HepG2 (cell line): ENCODE measurements around the gene ZNF174. TPM values are rescaled to one million over a fixed set of nuclear protein-coding genes. Genes with fewer than 3 reads are reported as not detected.

ENCODE experiments used
- ARNT2 ChIP-seq: sonication (generic); formaldehyde crosslinking; IDR thresholded peaks from 2 replicates; pipeline ENCODE4 v1.8.0; 2022; ENCODE audit warnings: mild to moderate bottlenecking, low read depth, missing genetic modification reagents, moderate library complexity
- CEBPG ChIP-seq: IDR thresholded peaks from 2 replicates; pipeline ENCODE4 v1.6.1; 2016
- FIP1L1 ChIP-seq: fragments of 200-400 bp; formaldehyde crosslinking; IDR thresholded peaks from 2 replicates; pipeline ENCODE4 v1.6.1; 2018; ENCODE audit warnings: low read depth, mild to moderate bottlenecking, low read length, moderate library complexity, borderline replicate concordance; ENCODE audit not compliant: insufficient read depth
- FOSL2 ChIP-seq: sonication (generic); formaldehyde crosslinking; IDR thresholded peaks from 2 replicates; pipeline ENCODE4 v1.4.0; 2020; ENCODE audit warnings: missing genetic modification reagents
- KAT8 ChIP-seq: IDR thresholded peaks from 2 replicates; pipeline ENCODE4 v1.6.1; 2016; ENCODE audit warnings: missing genetic modification reagents, missing compliant biosample characterization
- KDM5B ChIP-seq: sonication (generic); formaldehyde crosslinking; IDR thresholded peaks from 2 replicates; pipeline ENCODE4 v1.4.0; 2020; ENCODE audit warnings: missing genetic modification reagents, mild to moderate bottlenecking, borderline replicate concordance
- KLF15 ChIP-seq: sonication (generic); formaldehyde crosslinking; IDR thresholded peaks from 2 replicates; pipeline ENCODE4 v1.8.1; 2023; ENCODE audit warnings: borderline replicate concordance, mild to moderate bottlenecking, inconsistent platforms, missing genetic modification reagents, mixed read lengths
- KLF9 ChIP-seq: IDR thresholded peaks from 2 replicates; pipeline ENCODE4 v1.6.1; 2016; ENCODE audit warnings: low read depth
- NCOA5 ChIP-seq: sonication (generic); formaldehyde crosslinking; IDR thresholded peaks from 2 replicates; pipeline ENCODE4 v1.4.0; 2020; ENCODE audit warnings: missing genetic modification reagents
- NFYC ChIP-seq: IDR thresholded peaks from 2 replicates; pipeline ENCODE4 v1.6.1; 2016; ENCODE audit warnings: missing genetic modification reagents, missing compliant biosample characterization
- PAWR ChIP-seq: sonication (generic); formaldehyde crosslinking; IDR thresholded peaks from 2 replicates; pipeline ENCODE4 v1.4.0; 2020; ENCODE audit warnings: missing genetic modification reagents, mild to moderate bottlenecking, borderline replicate concordance
- PBX3 ChIP-seq: sonication (generic); formaldehyde crosslinking; IDR thresholded peaks from 2 replicates; pipeline ENCODE4 v1.8.1; 2023; ENCODE audit warnings: missing genetic modification reagents, inconsistent platforms, borderline replicate concordance
- RARG ChIP-seq: sonication (generic); formaldehyde crosslinking; IDR thresholded peaks from 2 replicates; pipeline ENCODE4 v1.4.0; 2020; ENCODE audit warnings: low read depth, mild to moderate bottlenecking, missing genetic modification reagents
- RELA ChIP-seq: sonication (generic); formaldehyde crosslinking; IDR thresholded peaks from 2 replicates; pipeline ENCODE4 v1.4.0; 2020; ENCODE audit warnings: missing genetic modification reagents
- SMYD3 ChIP-seq: sonication (generic); formaldehyde crosslinking; IDR thresholded peaks from 2 replicates; pipeline ENCODE4 v1.8.1; 2023; ENCODE audit warnings: mild to moderate bottlenecking, missing genetic modification reagents
- TCF12 ChIP-seq, 2 experiments: fragments of 450-650 bp in 1 of 2; sonication (generic) in 1 of 2; formaldehyde crosslinking in 1 of 2; IDR thresholded peaks; 2 replicates each; pipeline versions ENCODE4 v1.6.1 to v1.8.0; 2017 to 2022; ENCODE audit warnings: antibody characterized with exemption in 1 of 2, mild to moderate bottlenecking in 1 of 2, missing genetic modification reagents in 1 of 2, moderate library complexity in 1 of 2
- TEAD2 ChIP-seq: sonication (generic); formaldehyde crosslinking; IDR thresholded peaks from 2 replicates; pipeline ENCODE4 v1.9.0; 2021; ENCODE audit warnings: missing genetic modification reagents
- ZGPAT ChIP-seq: IDR thresholded peaks from 2 replicates; pipeline ENCODE4 v1.6.1; 2016; ENCODE audit warnings: mild to moderate bottlenecking
- ZNF124 ChIP-seq: sonication (generic); formaldehyde crosslinking; IDR thresholded peaks from 2 replicates; pipeline ENCODE4 v1.4.0; 2020; ENCODE audit warnings: missing genetic modification reagents
- ZNF292 ChIP-seq: sonication (generic); formaldehyde crosslinking; IDR thresholded peaks from 2 replicates; pipeline ENCODE4 v1.8.1; 2022; ENCODE audit warnings: mild to moderate bottlenecking, low read depth, missing genetic modification reagents, borderline replicate concordance
- ZNF33B ChIP-seq: sonication (generic); formaldehyde crosslinking; IDR thresholded peaks from 2 replicates; pipeline ENCODE4 v1.5.1; 2020; ENCODE audit warnings: mild to moderate bottlenecking, missing genetic modification reagents
- ZNF441 ChIP-seq: sonication (generic); formaldehyde crosslinking; IDR thresholded peaks from 2 replicates; pipeline ENCODE4 v1.7.0; 2021; ENCODE audit warnings: missing genetic modification reagents, borderline replicate concordance
- ZNF550 ChIP-seq: sonication (generic); formaldehyde crosslinking; IDR thresholded peaks from 2 replicates; pipeline ENCODE4 v1.4.0; 2020; ENCODE audit warnings: mild to moderate bottlenecking, missing genetic modification reagents, borderline replicate concordance
- ZNF552 ChIP-seq: sonication (generic); formaldehyde crosslinking; IDR thresholded peaks from 2 replicates; pipeline ENCODE4 v1.9.0; 2022; ENCODE audit warnings: missing genetic modification reagents, mild to moderate bottlenecking, borderline replicate concordance
- ZNF557 ChIP-seq: sonication (generic); formaldehyde crosslinking; IDR thresholded peaks from 2 replicates; pipeline ENCODE4 v1.4.0; 2020; ENCODE audit warnings: missing genetic modification reagents
- ZNF678 ChIP-seq: sonication (generic); formaldehyde crosslinking; IDR thresholded peaks from 2 replicates; pipeline ENCODE4 v1.4.0; 2020; ENCODE audit warnings: mild to moderate bottlenecking, missing genetic modification reagents
- polyA plus RNA-seq, 8 experiments: library from polyadenylated mRNA; depleted of rRNA in 3 of 8; stranded (reverse) in 7 of 8; unstranded in 1 of 8; fragments of >200 nt; fragmentation: Illumina TruSeq in 4 of 8; extraction: Trizol in 4 of 8; gene quantifications; 2 replicates each; pipeline versions ENCODE4 v1.2.1 to v1.2.3, GENCODE V29; 2011 to 2016; ENCODE audit warnings: low read depth in 4 of 8, missing spikeins in 1 of 8, mixed read lengths in 1 of 8; ENCODE audit not compliant: insufficient read depth in 1 of 8
- total RNA-seq, 5 experiments: library from RNA; depleted of rRNA; stranded (reverse); fragments of >200 nt; fragmentation: Illumina TruSeq; extraction: Trizol; gene quantifications; 2 replicates each; pipeline ENCODE4 v1.2.3, GENCODE V29; 2016; ENCODE audit warnings: low read depth in 1 of 5
- TF ChIP-seq, protein P1 (sequence below): sonication (generic); formaldehyde crosslinking; IDR thresholded peaks from 2 replicates; pipeline ENCODE4 v1.5.0; 2020; ENCODE audit warnings: mild to moderate bottlenecking, missing genetic modification reagents

Gene ZNF174
- total and polyA plus RNA-seq, 2 of the 13 experiments (the other 11 are each of a cell fraction or from before 2014, with no cell fraction given), result 8.3 to 10.6 TPM

- TF ChIP-seq ZGPAT (no peak), TCF12 (IDR thresholded peaks at IDR 0.05) (no peak), TCF12 (CRISPR knock-in tag; IDR thresholded peaks at IDR 0.05) (no peak), NFYC (peak; percentile 70), ZNF550 (CRISPR knock-in tag) (no peak), KDM5B (CRISPR knock-in tag) (no peak), PBX3 (CRISPR knock-in tag) (no peak), SMYD3 (CRISPR knock-in tag) (no peak), ZNF678 (CRISPR knock-in tag) (no peak), FIP1L1 (no peak), RARG (CRISPR knock-in tag) (no peak), FOSL2 (CRISPR knock-in tag) (no peak), KLF15 (CRISPR knock-in tag) (no peak), KAT8 (CRISPR knock-in tag) (peak; percentile 76), CEBPG (CRISPR knock-in tag) (peak; percentile 76), ZNF124 (CRISPR knock-in tag) (no peak), ZNF292 (CRISPR knock-in tag) (no peak), ZNF557 (CRISPR knock-in tag) (no peak), PAWR (CRISPR knock-in tag) (no peak), KLF9 (CRISPR knock-in tag) (no peak), NCOA5 (CRISPR knock-in tag) (no peak), ZNF552 (CRISPR knock-in tag) (no peak), TEAD2 (CRISPR knock-in tag) (no peak), ZNF441 (no peak), ZNF33B (no peak), RELA (CRISPR knock-in tag) (no peak), ARNT2 (CRISPR knock-in tag) (no peak)
- TF ChIP-seq, protein P1, sequence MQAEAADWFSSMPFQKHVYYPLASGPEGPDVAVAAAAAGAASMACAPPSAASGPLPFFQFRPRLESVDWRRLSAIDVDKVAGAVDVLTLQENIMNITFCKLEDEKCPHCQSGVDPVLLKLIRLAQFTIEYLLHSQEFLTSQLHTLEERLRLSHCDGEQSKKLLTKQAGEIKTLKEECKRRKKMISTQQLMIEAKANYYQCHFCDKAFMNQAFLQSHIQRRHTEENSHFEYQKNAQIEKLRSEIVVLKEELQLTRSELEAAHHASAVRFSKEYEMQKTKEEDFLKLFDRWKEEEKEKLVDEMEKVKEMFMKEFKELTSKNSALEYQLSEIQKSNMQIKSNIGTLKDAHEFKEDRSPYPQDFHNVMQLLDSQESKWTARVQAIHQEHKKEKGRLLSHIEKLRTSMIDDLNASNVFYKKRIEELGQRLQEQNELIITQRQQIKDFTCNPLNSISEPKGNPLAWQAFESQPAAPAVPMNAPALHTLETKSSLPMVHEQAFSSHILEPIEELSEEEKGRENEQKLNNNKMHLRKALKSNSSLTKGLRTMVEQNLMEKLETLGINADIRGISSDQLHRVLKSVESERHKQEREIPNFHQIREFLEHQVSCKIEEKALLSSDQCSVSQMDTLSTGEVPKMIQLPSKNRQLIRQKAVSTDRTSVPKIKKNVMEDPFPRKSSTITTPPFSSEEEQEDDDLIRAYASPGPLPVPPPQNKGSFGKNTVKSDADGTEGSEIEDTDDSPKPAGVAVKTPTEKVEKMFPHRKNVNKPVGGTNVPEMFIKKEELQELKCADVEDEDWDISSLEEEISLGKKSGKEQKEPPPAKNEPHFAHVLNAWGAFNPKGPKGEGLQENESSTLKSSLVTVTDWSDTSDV (CRISPR knock-in tag), result no peak
These were observed 36.1 kb upstream of the ZNF174 start (continued) for GRCh38 chr16:3364774-3365427.
